OCI-LY7 (cell line): ENCODE measurements around the gene PABPC1L. TPM values are rescaled to one million over a fixed set of nuclear protein-coding genes. Genes with fewer than 3 reads are reported as not detected.
A peak's percentile ranks its signal among the peaks of the same experiment; 100 is the strongest.

Source experiments
- BruUV-seq: library from RNA; stranded (reverse); fragments of 400-500 nt; replicated peaks from 2 replicates; lab custom pipeline; 2021; lab: Mats Ljungman, UMichigan
- CTCF ChIA-PET: fragments of 300-600 bp; sonication (Branson Sonifier 250); formaldehyde crosslinking; loops from one replicate; lab custom pipeline; 2022; ENCODE audit warnings: antibody characterized with exemption; ENCODE audit not compliant: unreplicated experiment; lab: Charles Lee
- POLR2A ChIA-PET: fragments of 300-600 bp; sonication (Branson Sonifier 250); formaldehyde crosslinking; loops from one replicate; lab custom pipeline; 2022; ENCODE audit warnings: antibody characterized with exemption; lab: Charles Lee
- DNase-seq: peaks from one replicate; pipeline ENCODE4 v3.0.0-alpha.2; 2015; ENCODE audit warnings: low spot score
- H2AFZ ChIP-seq: fragments of 200-600 bp; sonication (generic), shearing (Covaris generic); 2 replicates; pipeline ENCODE4 v1.6.1; 2014; ENCODE audit warnings: mild to moderate bottlenecking, antibody characterized with exemption, low read length, moderate library complexity
- H3K27ac ChIP-seq: fragments of 200-600 bp; sonication (generic); 2 replicates; pipeline ENCODE4 v1.5.1; 2014; ENCODE audit warnings: mixed run types, low read depth, mild to moderate bottlenecking, moderate library complexity, low read length, inconsistent platforms; ENCODE audit not compliant: poor library complexity, severe bottlenecking
- H3K36me3 ChIP-seq: fragments of 200-600 bp; sonication (generic); 2 replicates; pipeline ENCODE4 v1.6.1; 2014; ENCODE audit warnings: mild to moderate bottlenecking, antibody characterized with exemption, low read length, moderate library complexity, mixed read lengths; ENCODE audit not compliant: insufficient read depth
- H3K4me1 ChIP-seq: fragments of 200-600 bp; sonication (generic); 2 replicates; pipeline ENCODE4 v1.5.1; 2014; ENCODE audit warnings: mild to moderate bottlenecking, low read length; ENCODE audit not compliant: insufficient read depth, poor library complexity, severe bottlenecking
- H3K4me2 ChIP-seq: fragments of 200-600 bp; sonication (generic); 2 replicates; pipeline ENCODE4 v1.6.1; 2014; ENCODE audit warnings: mild to moderate bottlenecking, low read length
- H3K4me3 ChIP-seq: fragments of 200-600 bp; sonication (generic); 2 replicates; pipeline ENCODE4 v1.5.1; 2014; ENCODE audit warnings: mild to moderate bottlenecking, low read depth, low read length; ENCODE audit not compliant: poor library complexity, severe bottlenecking
- H3K79me2 ChIP-seq: fragments of 200-600 bp; sonication (generic); 2 replicates; pipeline ENCODE4 v1.6.1; 2016; ENCODE audit warnings: low read depth, mild to moderate bottlenecking, low read length, moderate library complexity, mixed read lengths; ENCODE audit not compliant: insufficient read depth
- H3K9me2 ChIP-seq: fragments of 200-600 bp; sonication (generic); 2 replicates; pipeline ENCODE4 v1.6.1; 2016; ENCODE audit warnings: mild to moderate bottlenecking, low read length, mixed read lengths; ENCODE audit not compliant: insufficient read depth
- H3K9me3 ChIP-seq: fragments of 200-600 bp; sonication (generic); 2 replicates; pipeline ENCODE4 v1.6.1; 2014; ENCODE audit warnings: mild to moderate bottlenecking, mixed run types, low read length, mixed read lengths
- H4K20me1 ChIP-seq: fragments of 200-600 bp; sonication (generic); 2 replicates; pipeline ENCODE4 v1.6.1; 2014; ENCODE audit warnings: mild to moderate bottlenecking, antibody characterized with exemption, low read length, moderate library complexity, mixed read lengths; ENCODE audit not compliant: insufficient read depth
- EZH2phosphoT487 ChIP-seq: fragments of 200-600 bp; sonication (generic); IDR thresholded peaks from 2 replicates; pipeline ENCODE4 v1.6.1; 2018; ENCODE audit warnings: low read depth, borderline replicate concordance, mild to moderate bottlenecking, mixed run types, antibody characterized with exemption, low read length, moderate library complexity, mixed read lengths
- intact Hi-C: fragments of 100-400 bp; cut with micrococcal nuclease; formaldehyde crosslinking; loops from one replicate; pipeline ENCODE4 v1.10.0; 2022; ENCODE audit not compliant: unreplicated experiment
- total RNA-seq, 2 experiments: library from RNA; depleted of rRNA in 1 of 2; stranded (reverse); fragments of >200 nt in 1 of 2; shearing (Covaris generic) in 1 of 2; gene quantifications; 2 replicates each; pipeline ENCODE4 v1.2.3, GENCODE V29; 2014 to 2022
- TF ChIP-seq, protein P1 (sequence below): fragments of 200-600 bp; sonication (generic); conservative IDR thresholded peaks from 2 replicates; pipeline ENCODE4 v1.5.1; 2014; ENCODE audit warnings: mild to moderate bottlenecking, antibody characterized with exemption, low read length, moderate library complexity, mixed read lengths

PABPC1L gene
- total RNA-seq, 2 experiments from 2014 or later, result 58.7 to 171 TPM

DNA sequence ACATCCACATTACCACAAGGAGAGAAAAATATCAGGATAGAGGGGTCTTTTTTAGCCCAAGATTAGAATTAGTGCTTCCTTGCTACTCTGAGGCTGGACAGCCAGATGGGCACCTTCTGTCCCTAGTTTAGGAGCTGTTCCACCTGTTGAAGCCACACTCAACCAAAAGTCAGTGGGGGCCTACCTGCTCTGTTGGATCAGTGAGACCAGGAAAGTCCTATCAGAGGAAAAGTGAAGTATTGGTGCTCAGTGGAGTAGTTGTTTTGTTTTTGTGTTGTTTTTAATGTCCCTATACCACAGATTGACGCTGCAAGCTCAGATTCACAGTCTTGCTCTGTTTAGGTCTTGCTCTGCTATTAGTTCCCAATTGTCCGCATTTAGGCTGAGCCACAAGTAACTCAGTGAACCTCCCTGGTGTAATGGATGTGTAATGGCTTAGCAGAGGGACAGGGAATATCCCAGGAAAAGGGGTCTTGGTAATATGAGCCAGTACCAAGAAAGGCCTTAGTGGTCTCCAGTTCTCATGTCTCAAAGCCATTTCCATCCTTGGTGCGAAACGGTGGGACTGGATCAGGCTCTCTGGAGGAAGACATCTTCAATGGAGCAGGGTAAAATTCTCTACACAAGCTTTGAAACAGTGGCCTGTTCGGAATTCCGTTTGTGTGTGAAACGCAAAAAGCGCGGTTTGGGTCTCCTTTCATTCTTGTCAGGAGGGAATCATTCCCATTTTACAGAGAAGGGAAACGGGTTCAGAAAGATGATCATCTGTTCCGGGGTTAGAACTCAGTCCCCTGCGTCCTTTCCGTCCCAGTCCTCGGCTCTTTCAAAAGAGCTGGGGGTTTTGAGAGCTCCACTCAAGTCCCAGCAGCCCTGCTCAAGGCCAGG, 631 bp upstream of the PABPC1L start:
- peak overlapping the region; percentile 74 for H3K4me3 ChIP-seq
- H2AFZ ChIP-seq, result no peak overlapping the region

DNA sequence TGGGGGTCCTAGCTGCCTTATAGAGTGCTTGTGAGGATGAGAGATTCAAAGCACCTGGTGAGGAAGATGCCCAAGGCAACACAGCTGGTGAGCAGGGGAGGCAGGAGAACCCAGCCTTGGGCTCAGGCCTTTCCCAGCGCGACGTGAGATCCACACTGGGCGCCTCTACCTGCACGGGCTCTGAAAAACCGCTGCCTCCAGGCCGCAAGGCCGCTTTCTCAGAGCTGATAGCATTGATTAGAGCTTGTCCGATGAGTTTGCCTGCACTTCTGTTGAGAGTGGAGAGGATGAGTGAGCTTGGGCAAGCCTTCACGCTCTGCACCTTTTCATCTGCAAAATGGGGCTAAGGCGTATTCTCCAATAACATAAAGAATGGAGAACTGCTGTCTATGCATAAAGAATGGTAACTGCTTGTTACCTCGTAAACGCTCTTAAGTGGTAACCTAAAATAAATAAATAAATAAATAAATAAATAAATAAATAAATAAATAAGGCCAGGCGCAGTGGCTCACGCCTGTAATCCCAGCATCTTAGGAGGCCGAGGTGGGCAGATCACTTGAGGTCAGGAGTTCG, 916 bp downstream of the PABPC1L start:
- Histone ChIP-seq H4K20me1 (peaks cover 8% of the 10 kb centered on the region; the same call in 1 of the 2 replicates), H3K79me2 (no peaks in the 10 kb centered on the region; the same call in 1 of the 2 replicates), H3K27ac (peak overlapping the region; percentile 51), H3K4me3 (peak overlapping the region; percentile 74), H3K9me3 (no peaks in the 10 kb centered on the region), H3K9me2 (no peaks in the 10 kb centered on the region), H3K36me3 (peaks cover 73% of the 10 kb centered on the region), H3K4me2 (peak overlapping the region; percentile 74), H2AFZ (peak overlapping the region; percentile 66; the same call in 1 of the 2 replicates), H3K4me1 (peaks cover 25% of the 10 kb centered on the region)
- peak; percentile 36 for DNase-seq
- POLR2A ChIA-PET, result interaction anchor here (0.8 to 1.3 kb wide), 4 partner anchors 15 to 268 kb away, joined by 3 to 6 read pairs (median 4); no protein-coding TSS in a partner anchor
- BruUV-seq, result no TSS peak
- intact Hi-C loops, result loop anchor here (2.0 to 5.0 kb wide), 3 partner anchors 24 to 187 kb away; partner anchors contain the start of gene STK4
- TF ChIP-seq EZH2phosphoT487, result no peak
- CTCF ChIA-PET, result interaction anchor here (0.6 to 1.2 kb wide), 2 partner anchors 18 to 57 kb away, joined by 3 read pairs; no protein-coding TSS in a partner anchor

More for the DNA sequence above, 631 bp upstream of the PABPC1L start:
- intact Hi-C loops, result no loop called here
- H3K27ac ChIP-seq, result peak overlapping the region; percentile 20
- no peak for TF ChIP-seq EZH2phosphoT487
- TF ChIP-seq, protein P1, sequence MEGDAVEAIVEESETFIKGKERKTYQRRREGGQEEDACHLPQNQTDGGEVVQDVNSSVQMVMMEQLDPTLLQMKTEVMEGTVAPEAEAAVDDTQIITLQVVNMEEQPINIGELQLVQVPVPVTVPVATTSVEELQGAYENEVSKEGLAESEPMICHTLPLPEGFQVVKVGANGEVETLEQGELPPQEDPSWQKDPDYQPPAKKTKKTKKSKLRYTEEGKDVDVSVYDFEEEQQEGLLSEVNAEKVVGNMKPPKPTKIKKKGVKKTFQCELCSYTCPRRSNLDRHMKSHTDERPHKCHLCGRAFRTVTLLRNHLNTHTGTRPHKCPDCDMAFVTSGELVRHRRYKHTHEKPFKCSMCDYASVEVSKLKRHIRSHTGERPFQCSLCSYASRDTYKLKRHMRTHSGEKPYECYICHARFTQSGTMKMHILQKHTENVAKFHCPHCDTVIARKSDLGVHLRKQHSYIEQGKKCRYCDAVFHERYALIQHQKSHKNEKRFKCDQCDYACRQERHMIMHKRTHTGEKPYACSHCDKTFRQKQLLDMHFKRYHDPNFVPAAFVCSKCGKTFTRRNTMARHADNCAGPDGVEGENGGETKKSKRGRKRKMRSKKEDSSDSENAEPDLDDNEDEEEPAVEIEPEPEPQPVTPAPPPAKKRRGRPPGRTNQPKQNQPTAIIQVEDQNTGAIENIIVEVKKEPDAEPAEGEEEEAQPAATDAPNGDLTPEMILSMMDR, result no peak
- H3K4me2 ChIP-seq, result peak overlapping the region; percentile 74
- no peaks in the 10 kb centered on the region; the same call in 1 of the 2 replicates for H3K79me2 ChIP-seq
- H3K9me2 ChIP-seq, result no peaks in the 10 kb centered on the region
- peaks cover 76% of the 10 kb centered on the region for H3K36me3 ChIP-seq
- no peaks in the 10 kb centered on the region for H3K9me3 ChIP-seq
- no peak for DNase-seq
- peaks cover 25% of the 10 kb centered on the region for H3K4me1 ChIP-seq
- ChIA-PET CTCF (interaction anchor here (0.6 kb wide), 3 partner anchors 16 to 168 kb away, joined by 3 to 4 read pairs (median 3); partner anchors contain the start of gene TOMM34), POLR2A (interaction anchor here (0.7 to 1.3 kb wide), 4 partner anchors 13 to 69 kb away, joined by 3 to 11 read pairs (median 7); no protein-coding TSS in a partner anchor)
- BruUV-seq, result no TSS peak
- H4K20me1 ChIP-seq, result peaks cover 13% of the 10 kb centered on the region; the same call in 1 of the 2 replicates
